ENCODE data around the gene PPP2R5A. TPM values are rescaled to one million over a fixed set of nuclear protein-coding genes. Genes with fewer than 3 reads are reported as not detected.

The PPP2R5A gene
- polyA plus RNA-seq, 1 experiment: 10.2 TPM

DNA sequence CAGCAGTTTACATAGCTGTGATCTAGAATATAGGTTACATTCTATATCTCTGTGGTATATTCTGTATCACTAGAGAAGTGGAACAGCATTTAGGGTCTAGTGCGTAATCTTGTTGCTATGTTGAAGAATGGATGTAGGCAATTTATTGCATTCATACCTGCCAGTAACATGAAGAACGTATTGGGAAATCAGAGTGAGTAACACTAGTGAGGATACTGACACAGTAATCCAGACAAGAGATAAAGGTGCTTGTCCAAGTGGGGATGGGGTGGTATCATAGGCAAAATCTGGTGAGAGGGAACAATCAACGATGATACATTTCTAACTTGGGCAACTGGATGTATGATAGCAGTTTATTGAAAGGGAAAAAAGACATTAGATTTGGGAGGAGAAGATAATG is 9.8 kb downstream of the PPP2R5A start:
- no peaks in the 10 kb centered on the region for H3K36me3 ChIP-seq (ENCODE audit: control insufficient read depth, insufficient read depth, low read length)
- H3K4me3 ChIP-seq (ENCODE audit: low read depth, low read length): no peak overlapping the region
- TF ChIP-seq, protein P1, sequence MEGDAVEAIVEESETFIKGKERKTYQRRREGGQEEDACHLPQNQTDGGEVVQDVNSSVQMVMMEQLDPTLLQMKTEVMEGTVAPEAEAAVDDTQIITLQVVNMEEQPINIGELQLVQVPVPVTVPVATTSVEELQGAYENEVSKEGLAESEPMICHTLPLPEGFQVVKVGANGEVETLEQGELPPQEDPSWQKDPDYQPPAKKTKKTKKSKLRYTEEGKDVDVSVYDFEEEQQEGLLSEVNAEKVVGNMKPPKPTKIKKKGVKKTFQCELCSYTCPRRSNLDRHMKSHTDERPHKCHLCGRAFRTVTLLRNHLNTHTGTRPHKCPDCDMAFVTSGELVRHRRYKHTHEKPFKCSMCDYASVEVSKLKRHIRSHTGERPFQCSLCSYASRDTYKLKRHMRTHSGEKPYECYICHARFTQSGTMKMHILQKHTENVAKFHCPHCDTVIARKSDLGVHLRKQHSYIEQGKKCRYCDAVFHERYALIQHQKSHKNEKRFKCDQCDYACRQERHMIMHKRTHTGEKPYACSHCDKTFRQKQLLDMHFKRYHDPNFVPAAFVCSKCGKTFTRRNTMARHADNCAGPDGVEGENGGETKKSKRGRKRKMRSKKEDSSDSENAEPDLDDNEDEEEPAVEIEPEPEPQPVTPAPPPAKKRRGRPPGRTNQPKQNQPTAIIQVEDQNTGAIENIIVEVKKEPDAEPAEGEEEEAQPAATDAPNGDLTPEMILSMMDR (IDR thresholded peaks at IDR 0.05; ENCODE audit: insufficient read depth, low read depth, low read length): no peak
- DNase-seq (ENCODE audit: low read depth): no peak
- H3K27me3 ChIP-seq (ENCODE audit: control insufficient read depth, insufficient read depth, low read length): no peaks in the 10 kb centered on the region
- CTCF ChIA-PET: interaction anchor here (8.8 kb wide), 1 partner anchor 223 kb away, joined by 93 read pairs; no protein-coding TSS in a partner anchor
- POLR2A ChIA-PET: no interaction called here

DNA sequence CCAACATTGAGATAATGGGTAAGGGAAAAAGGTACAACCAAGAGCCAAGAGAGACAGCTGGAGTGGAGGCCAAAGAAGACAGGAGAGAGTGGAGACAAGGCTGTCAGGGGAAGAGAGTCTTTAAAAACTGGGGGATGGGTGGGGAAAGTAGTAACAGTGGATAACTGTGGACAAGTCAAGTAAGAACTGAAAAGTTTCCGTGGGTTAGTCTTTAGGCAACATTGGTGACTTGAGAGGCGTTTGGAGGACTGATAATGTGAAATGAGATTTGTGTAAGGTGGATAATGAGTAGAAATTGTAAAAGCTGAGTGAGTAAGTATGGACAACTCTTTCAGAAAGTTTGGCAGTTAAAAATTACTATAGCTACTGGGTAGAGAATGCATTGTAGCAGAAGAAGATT is 10.4 kb downstream of the PPP2R5A start:
- no peaks in the 10 kb centered on the region for H3K36me3 ChIP-seq (ENCODE audit: control insufficient read depth, insufficient read depth, low read length)
- DNase-seq (ENCODE audit: low read depth): no peak
- ChIA-PET POLR2A (no interaction called here), CTCF (interaction anchor here (8.8 kb wide), 1 partner anchor 224 kb away, joined by 93 read pairs; no protein-coding TSS in a partner anchor)
- TF ChIP-seq, protein P1 (IDR thresholded peaks at IDR 0.05; ENCODE audit: insufficient read depth, low read depth, low read length): no peak
- no peak overlapping the region for H3K4me3 ChIP-seq (ENCODE audit: low read depth, low read length)
- H3K27me3 ChIP-seq (ENCODE audit: control insufficient read depth, insufficient read depth, low read length): no peaks in the 10 kb centered on the region

DNA sequence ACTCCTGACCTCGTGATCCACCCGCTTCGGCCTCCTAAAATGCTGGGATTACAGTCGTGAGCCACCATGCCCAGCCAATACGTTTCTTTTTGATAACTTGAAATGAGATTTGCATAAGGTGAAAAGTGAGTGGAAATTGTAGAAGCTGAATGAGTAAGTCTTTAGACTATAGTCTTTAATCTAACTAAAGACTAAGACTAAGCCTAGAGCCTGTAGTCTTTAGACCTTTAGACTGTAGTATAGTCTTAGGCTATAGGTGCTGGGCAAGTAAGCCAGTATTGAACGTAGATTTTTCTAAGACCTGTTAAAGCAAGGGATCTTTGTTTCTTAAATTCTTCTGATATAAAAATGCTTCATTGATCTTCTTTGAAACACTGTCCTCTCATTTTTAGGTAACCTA is 12.1 kb downstream of the PPP2R5A start:
- CTCF ChIA-PET: interaction anchor here (8.8 kb wide), 1 partner anchor 226 kb away, joined by 93 read pairs; no protein-coding TSS in a partner anchor

DNA sequence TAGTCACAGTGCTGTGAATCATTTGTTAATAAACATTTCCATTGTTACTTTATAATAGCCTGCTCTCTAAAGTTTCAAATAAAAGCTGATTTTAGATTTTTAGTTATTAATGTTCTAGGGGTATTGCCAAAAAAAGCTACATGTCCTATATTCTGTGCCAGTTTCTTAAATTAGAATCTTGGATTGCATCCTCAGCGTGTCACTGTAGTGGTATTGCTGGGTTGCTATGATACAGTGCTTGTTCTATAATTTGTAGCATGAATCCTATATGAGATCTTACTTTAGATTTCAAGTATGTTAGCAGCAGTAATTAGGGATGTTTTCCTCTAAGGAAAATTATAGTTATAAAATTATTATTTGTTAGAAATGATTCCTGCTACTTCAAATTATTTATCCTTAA is 16.4 kb downstream of the PPP2R5A start:
- Histone ChIP-seq H3K27me3 (ENCODE audit: control insufficient read depth, insufficient read depth, low read length) (no peaks in the 10 kb centered on the region), H3K36me3 (ENCODE audit: control insufficient read depth, insufficient read depth, low read length) (no peaks in the 10 kb centered on the region), H3K4me3 (ENCODE audit: low read depth, low read length) (no peak overlapping the region)
- DNase-seq (ENCODE audit: low read depth): no peak
- TF ChIP-seq, protein P1 (IDR thresholded peaks at IDR 0.05; ENCODE audit: insufficient read depth, low read depth, low read length): no peak
- ChIA-PET POLR2A (no interaction called here), CTCF (interaction anchor here (0.8 to 1.6 kb wide), 5 partner anchors 10 to 239 kb away, joined by 3 to 5 read pairs (median 4); no protein-coding TSS in a partner anchor)

More for the DNA sequence above, 12.1 kb downstream of the PPP2R5A start:
- no peak overlapping the region for H3K4me3 ChIP-seq (ENCODE audit: low read depth, low read length)
- DNase-seq (ENCODE audit: low read depth): no peak
- no peaks in the 10 kb centered on the region for H3K27me3 ChIP-seq (ENCODE audit: control insufficient read depth, insufficient read depth, low read length)
- POLR2A ChIA-PET: no interaction called here
- TF ChIP-seq, protein P1 (IDR thresholded peaks at IDR 0.05; ENCODE audit: insufficient read depth, low read depth, low read length): no peak
- no peaks in the 10 kb centered on the region for H3K36me3 ChIP-seq (ENCODE audit: control insufficient read depth, insufficient read depth, low read length)

DNA sequence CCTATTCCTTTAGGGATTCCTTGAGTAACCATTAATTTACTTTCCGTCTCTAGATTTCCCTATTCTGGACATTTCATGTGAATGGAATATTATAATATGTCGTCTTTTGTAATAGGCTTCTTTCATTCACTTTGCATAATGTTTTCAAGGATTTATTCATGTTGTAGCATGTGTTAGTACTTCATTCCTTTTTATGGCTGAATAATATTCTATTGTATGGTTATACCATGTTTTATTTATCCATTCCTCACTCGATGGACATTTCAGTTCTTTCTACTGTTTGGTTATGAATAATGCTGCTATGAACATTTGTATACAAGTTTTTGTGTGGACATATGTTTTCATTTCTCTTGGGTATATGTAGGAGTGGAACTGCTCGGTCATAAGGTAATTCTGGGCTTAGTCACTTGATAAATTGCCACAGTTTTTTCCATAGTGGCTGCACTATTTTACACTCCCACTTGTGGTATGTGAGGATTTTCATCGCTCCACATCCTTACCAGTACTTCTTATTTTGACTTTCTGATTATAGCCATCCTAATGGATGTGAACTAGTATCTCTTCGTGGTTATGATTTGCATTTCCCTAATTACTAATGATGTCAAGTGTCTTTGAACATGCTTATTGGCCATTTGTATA is 17.7 kb downstream of the PPP2R5A start:
- H3K27me3 ChIP-seq (ENCODE audit: control insufficient read depth, insufficient read depth, low read length): no peaks in the 10 kb centered on the region
- ChIA-PET POLR2A (no interaction called here), CTCF (interaction anchor here (1.1 to 1.6 kb wide), 3 partner anchors 12 to 241 kb away, joined by 3 to 5 read pairs (median 5); no protein-coding TSS in a partner anchor)
- DNase-seq (ENCODE audit: low read depth): no peak
- TF ChIP-seq, protein P1 (IDR thresholded peaks at IDR 0.05; ENCODE audit: insufficient read depth, low read depth, low read length): no peak
- H3K4me3 ChIP-seq (ENCODE audit: low read depth, low read length): no peak overlapping the region
- no peaks in the 10 kb centered on the region for H3K36me3 ChIP-seq (ENCODE audit: control insufficient read depth, insufficient read depth, low read length)

Data from BJ (cell line).